OCI-LY1 (cell line): ENCODE measurements around the gene ABR.
"Not testable (repeated sequence)": the region's sequence is repeated elsewhere in the genome, so short reads cannot be mapped to it uniquely, and the experiment has no call there.

Experiments used
- H2AFZ ChIP-seq: fragments of 200-600 bp; sonication (generic), shearing (Covaris generic); 2 replicates; pipeline ENCODE4 v1.6.0; 2014; ENCODE audit warnings: antibody characterized with exemption, mild to moderate bottlenecking, low read length
- H3F3A ChIP-seq: fragments of 200-600 bp; sonication (generic), shearing (Covaris generic); 2 replicates; pipeline ENCODE4 v1.6.0; 2014; ENCODE audit warnings: mild to moderate bottlenecking, antibody characterized with exemption, low read length, moderate library complexity; ENCODE audit not compliant: insufficient read depth
- H3K27ac ChIP-seq: fragments of 200-600 bp; sonication (generic); 2 replicates; pipeline ENCODE4 v1.5.1; 2014; ENCODE audit warnings: low read length, mixed run types, mild to moderate bottlenecking, low read depth; ENCODE audit not compliant: poor library complexity, severe bottlenecking
- H3K27me3 ChIP-seq: fragments of 200-600 bp; sonication (generic); 2 replicates; pipeline ENCODE4 v1.6.0; 2014; ENCODE audit warnings: antibody characterized with exemption, mild to moderate bottlenecking, low read length, moderate library complexity; ENCODE audit not compliant: insufficient read depth
- H3K36me3 ChIP-seq: fragments of 200-600 bp; sonication (generic); 2 replicates; pipeline ENCODE4 v1.6.1; 2014; ENCODE audit warnings: mild to moderate bottlenecking, antibody characterized with exemption, low read length, moderate library complexity, mixed read lengths; ENCODE audit not compliant: insufficient read depth
- H3K4me1 ChIP-seq: fragments of 200-600 bp; sonication (generic); 2 replicates; pipeline ENCODE4 v1.5.1; 2014; ENCODE audit warnings: mild to moderate bottlenecking, low read length, moderate library complexity; ENCODE audit not compliant: insufficient read depth, severe bottlenecking
- H3K4me2 ChIP-seq: fragments of 200-600 bp; sonication (generic), shearing (Covaris generic); 2 replicates; pipeline ENCODE4 v1.6.1; 2014; ENCODE audit warnings: low read length
- H3K4me3 ChIP-seq: fragments of 200-600 bp; sonication (generic); 2 replicates; pipeline ENCODE4 v1.5.1; 2014; ENCODE audit warnings: low read length, low read depth, mild to moderate bottlenecking, mixed read lengths; ENCODE audit not compliant: poor library complexity, severe bottlenecking
- H3K79me2 ChIP-seq: fragments of 200-600 bp; shearing (Covaris generic); 2 replicates; pipeline ENCODE4 v1.6.1; 2016; ENCODE audit warnings: mixed run types, low read length, mixed read lengths; ENCODE audit not compliant: insufficient read depth
- H3K9ac ChIP-seq: fragments of 200-600 bp; sonication (generic), shearing (Covaris generic); 2 replicates; pipeline ENCODE4 v1.6.1; 2014; ENCODE audit warnings: mild to moderate bottlenecking, low read length, mixed read lengths
- H3K9me2 ChIP-seq: fragments of 200-600 bp; sonication (generic), shearing (Covaris generic); 2 replicates; pipeline ENCODE4 v1.6.1; 2014; ENCODE audit warnings: low read depth, mild to moderate bottlenecking, low read length, mixed read lengths
- H3K9me3 ChIP-seq: fragments of 200-600 bp; shearing (Covaris generic); 2 replicates; pipeline ENCODE4 v1.6.1; 2014; ENCODE audit warnings: low read length, mixed read lengths
- H4K20me1 ChIP-seq: fragments of 200-600 bp; sonication (generic), shearing (Covaris generic); 2 replicates; pipeline ENCODE4 v1.6.0; 2016; ENCODE audit warnings: mild to moderate bottlenecking, low read length; ENCODE audit not compliant: insufficient read depth
- EZH2 ChIP-seq: fragments of 200-600 bp; sonication (generic), shearing (Covaris generic); IDR thresholded peaks from 2 replicates; pipeline ENCODE4 v1.8.0; 2017; ENCODE audit warnings: borderline replicate concordance, mixed run types, mild to moderate bottlenecking, antibody characterized with exemption, low read length, moderate library complexity, mixed read lengths
- TF ChIP-seq, protein P1 (sequence below): fragments of 200-600 bp; sonication (generic), shearing (Covaris generic); IDR thresholded peaks from 2 replicates; pipeline ENCODE4 v1.5.1; 2017; ENCODE audit warnings: mild to moderate bottlenecking, antibody characterized with exemption, low read length, moderate library complexity, mixed read lengths

ABR gene

DNA sequence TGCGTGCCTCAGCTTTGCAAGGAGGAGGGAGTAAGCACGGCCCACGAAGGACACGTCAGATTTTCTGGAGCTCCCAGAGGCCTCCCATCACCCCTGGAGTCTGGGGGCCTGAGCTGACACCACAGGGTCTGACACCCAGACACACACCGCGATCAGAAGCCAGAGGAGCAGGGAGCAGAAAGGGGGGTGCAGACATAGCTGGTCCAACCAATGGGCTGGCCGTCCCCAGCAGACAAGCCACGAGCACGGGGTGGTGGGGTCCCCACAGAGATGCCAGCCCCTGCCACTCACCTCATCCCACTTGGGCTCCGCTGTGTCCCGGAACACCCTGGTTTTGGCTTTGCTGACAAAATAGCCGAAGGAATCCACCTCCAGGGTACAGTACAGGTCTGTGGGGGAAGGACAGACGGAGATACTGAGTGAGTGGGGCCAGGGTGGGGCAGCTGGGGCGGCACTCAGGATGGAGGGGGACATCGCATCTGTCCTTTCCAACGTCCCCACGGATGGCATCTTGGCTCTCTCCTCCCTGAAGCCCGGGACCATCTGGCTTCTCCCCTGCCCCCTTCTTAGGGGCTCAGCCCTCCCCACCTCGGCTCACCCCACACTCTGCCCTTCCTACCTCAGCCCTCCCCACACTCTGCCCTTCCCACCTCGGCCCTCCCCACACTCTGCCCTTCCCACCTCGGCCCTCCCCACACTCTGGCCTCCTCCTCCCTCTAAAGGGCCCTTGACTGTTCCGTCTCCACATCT is 129.4 kb downstream of the ABR start:
- TF ChIP-seq EZH2: no peak
- TF ChIP-seq, protein P1, sequence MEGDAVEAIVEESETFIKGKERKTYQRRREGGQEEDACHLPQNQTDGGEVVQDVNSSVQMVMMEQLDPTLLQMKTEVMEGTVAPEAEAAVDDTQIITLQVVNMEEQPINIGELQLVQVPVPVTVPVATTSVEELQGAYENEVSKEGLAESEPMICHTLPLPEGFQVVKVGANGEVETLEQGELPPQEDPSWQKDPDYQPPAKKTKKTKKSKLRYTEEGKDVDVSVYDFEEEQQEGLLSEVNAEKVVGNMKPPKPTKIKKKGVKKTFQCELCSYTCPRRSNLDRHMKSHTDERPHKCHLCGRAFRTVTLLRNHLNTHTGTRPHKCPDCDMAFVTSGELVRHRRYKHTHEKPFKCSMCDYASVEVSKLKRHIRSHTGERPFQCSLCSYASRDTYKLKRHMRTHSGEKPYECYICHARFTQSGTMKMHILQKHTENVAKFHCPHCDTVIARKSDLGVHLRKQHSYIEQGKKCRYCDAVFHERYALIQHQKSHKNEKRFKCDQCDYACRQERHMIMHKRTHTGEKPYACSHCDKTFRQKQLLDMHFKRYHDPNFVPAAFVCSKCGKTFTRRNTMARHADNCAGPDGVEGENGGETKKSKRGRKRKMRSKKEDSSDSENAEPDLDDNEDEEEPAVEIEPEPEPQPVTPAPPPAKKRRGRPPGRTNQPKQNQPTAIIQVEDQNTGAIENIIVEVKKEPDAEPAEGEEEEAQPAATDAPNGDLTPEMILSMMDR: no peak
- H3K9ac ChIP-seq: no peak overlapping the region
- H4K20me1 ChIP-seq: no peaks in the 10 kb centered on the region
- H3F3A ChIP-seq: no peaks in the 10 kb centered on the region
- no peaks in the 10 kb centered on the region for H3K79me2 ChIP-seq
- H2AFZ ChIP-seq: no peak overlapping the region
- no peaks in the 10 kb centered on the region for H3K4me1 ChIP-seq
- no peaks in the 10 kb centered on the region for H3K27me3 ChIP-seq
- H3K27ac ChIP-seq: no peak overlapping the region
- H3K9me3 ChIP-seq: no peaks in the 10 kb centered on the region
- no peaks in the 10 kb centered on the region for H3K9me2 ChIP-seq
- H3K4me3 ChIP-seq: no peak overlapping the region
- no peak overlapping the region for H3K4me2 ChIP-seq
- H3K36me3 ChIP-seq: peaks cover 23% of the 10 kb centered on the region

DNA sequence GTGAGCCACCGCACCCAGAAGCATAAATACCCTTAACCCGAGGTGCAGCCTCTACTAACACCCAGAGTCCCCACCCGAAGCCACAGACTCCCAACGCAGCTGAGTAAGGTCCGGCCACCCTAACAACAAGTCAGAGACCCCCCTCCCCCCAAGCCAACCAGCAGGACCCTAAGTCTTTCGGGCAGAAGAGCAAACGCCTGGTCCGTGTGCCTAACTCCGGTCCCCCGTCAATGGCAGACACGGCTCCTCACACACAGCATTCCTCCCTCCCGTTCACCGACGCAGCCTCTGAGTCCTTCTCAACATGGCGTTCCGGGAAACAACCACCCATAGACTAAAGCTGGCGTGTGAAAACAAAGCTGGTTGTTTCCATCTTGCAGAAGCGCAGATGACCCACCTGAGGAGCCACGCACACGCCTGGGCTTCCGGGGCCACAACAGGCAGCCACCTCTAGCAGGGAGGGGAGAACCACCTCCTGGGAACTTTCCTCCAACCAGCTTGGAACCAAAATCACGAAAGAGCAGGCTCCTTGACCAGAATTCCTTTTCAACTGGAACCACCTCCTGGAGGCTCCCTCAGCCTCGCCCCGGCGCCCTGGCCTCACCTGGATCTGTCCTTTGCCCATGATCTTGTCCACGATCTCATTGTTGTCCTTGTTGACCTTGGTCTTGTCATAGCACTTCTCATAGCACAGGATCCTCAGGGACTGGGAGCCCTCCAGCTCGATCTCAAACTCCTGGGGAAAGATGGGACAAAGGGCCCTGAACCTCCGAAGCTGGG is 130.1 kb downstream of the ABR start:
- no peak overlapping the region for H2AFZ ChIP-seq
- peaks cover 15% of the 10 kb centered on the region for H3K36me3 ChIP-seq
- no peaks in the 10 kb centered on the region for H3K79me2 ChIP-seq

DNA sequence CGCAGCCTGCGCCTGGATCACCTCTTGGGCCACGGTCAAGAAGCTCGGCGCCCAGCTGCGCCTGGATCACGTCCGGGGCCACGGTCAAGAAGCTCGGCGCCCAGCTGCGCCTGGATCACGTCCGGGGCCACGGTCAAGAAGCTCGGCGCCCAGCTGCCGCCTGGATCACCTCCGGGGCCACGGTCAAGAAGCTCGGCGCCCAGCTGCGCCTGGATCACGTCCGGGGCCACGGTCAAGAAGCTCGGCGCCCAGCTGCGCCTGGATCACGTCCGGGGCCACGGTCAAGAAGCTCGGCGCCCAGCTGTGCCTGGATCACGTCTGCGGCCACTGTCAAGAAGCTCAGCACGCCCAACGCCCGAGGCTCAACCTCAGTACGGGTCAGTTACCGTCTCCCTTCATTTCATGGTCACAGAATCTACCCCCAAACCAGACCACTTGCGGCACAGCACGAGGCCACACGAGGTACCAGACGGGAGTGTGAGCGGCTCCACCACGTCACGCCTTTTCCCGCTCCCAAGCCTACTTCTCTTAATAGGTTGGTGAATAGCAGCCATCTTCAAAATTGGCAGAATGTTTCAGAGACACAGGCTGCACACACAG is 131.2 kb downstream of the ABR start:
- H2AFZ ChIP-seq, H3K27me3 ChIP-seq, H4K20me1 ChIP-seq, H3K36me3 ChIP-seq, H3K4me2 ChIP-seq, H3F3A ChIP-seq, H3K9me3 ChIP-seq, H3K9me2 ChIP-seq, H3K79me2 ChIP-seq, H3K27ac ChIP-seq, H3K4me1 ChIP-seq, H3K9ac ChIP-seq, H3K4me3 ChIP-seq: not testable (repeated sequence)

More for the DNA sequence above, 130.1 kb downstream of the ABR start:
- TF ChIP-seq, protein P1: no peak
- TF ChIP-seq EZH2: no peak
- H3K4me3 ChIP-seq: no peak overlapping the region
- no peak overlapping the region for H3K27ac ChIP-seq
- H3K4me2 ChIP-seq: no peak overlapping the region
- H3K9ac ChIP-seq: no peak overlapping the region
- no peaks in the 10 kb centered on the region for H4K20me1 ChIP-seq
- H3K27me3 ChIP-seq: no peaks in the 10 kb centered on the region
- H3K9me2 ChIP-seq: no peaks in the 10 kb centered on the region
- H3K4me1 ChIP-seq: no peaks in the 10 kb centered on the region
- H3K9me3 ChIP-seq: no peaks in the 10 kb centered on the region
- H3F3A ChIP-seq: no peaks in the 10 kb centered on the region
